SK-N-SH (cell line): ENCODE data around the gene TBCCD1. TPM values are rescaled to one million over a fixed set of nuclear protein-coding genes. Genes with fewer than 3 reads are reported as not detected.
A peak's percentile ranks its signal among the peaks of the same experiment; 100 is the strongest.

Experiments
- CTCF ChIA-PET: fragments of 300-600, 350-600 bp; formaldehyde crosslinking; extraction: SDS; loops from one replicate; lab custom pipeline; 2021; lab: Yijun Ruan, JAX
- POLR2A ChIA-PET: fragments of 350-600 bp; sonication (Branson Sonifier 250); formaldehyde crosslinking; extraction: SDS; loops from one replicate; lab custom pipeline; 2020; ENCODE audit warnings: antibody characterized with exemption, inconsistent platforms; lab: Yijun Ruan, JAX
- DNase-seq: peaks from one replicate; pipeline ENCODE4 v3.0.0; 2012
- H2AFZ ChIP-seq: fragments of 200-600 bp; sonication (generic); 2 replicates; pipeline ENCODE4 v1.8.1; 2016; ENCODE audit warnings: antibody characterized with exemption, mild to moderate bottlenecking, low read depth
- H3F3A ChIP-seq: fragments of 200-600 bp; sonication (generic); replicated peaks from 2 replicates; pipeline ENCODE3; 2016; ENCODE audit warnings: antibody characterized with exemption, mild to moderate bottlenecking; ENCODE audit not compliant: insufficient read depth
- H3K27ac ChIP-seq, 2 experiments: fragments of 200-500 bp in 1 of 2; fragments of 200-600 bp in 1 of 2; sonication (Bioruptor generic) in 1 of 2; sonication (generic), shearing (Covaris generic) in 1 of 2; 2 replicates each; pipeline versions ENCODE4 v1.5.1 to v1.6.1; 2014 to 2016; ENCODE audit warnings: low read depth in 2 of 2, inconsistent platforms in 1 of 2, low read length in 1 of 2, mild to moderate bottlenecking in 1 of 2, mixed read lengths in 1 of 2
- H3K27me3 ChIP-seq: fragments of 200-600 bp; sonication (generic), shearing (Covaris generic); 2 replicates; pipeline ENCODE4 v1.6.1; 2016; ENCODE audit warnings: mixed run types; ENCODE audit not compliant: insufficient read depth
- H3K36me3 ChIP-seq, 2 experiments: fragments of 200-500 bp in 1 of 2; fragments of 200-600 bp in 1 of 2; sonication (Bioruptor generic) in 1 of 2; sonication (generic) in 1 of 2; replicated peaks in 1 of 2; 2 replicates each; pipeline versions ENCODE3 to v1.5.1; 2014 to 2016; ENCODE audit warnings: low read length in 1 of 2, mild to moderate bottlenecking in 1 of 2; ENCODE audit not compliant: insufficient read depth in 2 of 2, control insufficient read depth in 1 of 2
- H3K4me1 ChIP-seq, 2 experiments: fragments of 200-500 bp in 1 of 2; fragments of 200-600 bp in 1 of 2; sonication (Bioruptor generic) in 1 of 2; sonication (generic), shearing (Covaris generic) in 1 of 2; 2 replicates each; pipeline versions ENCODE4 v1.5.1 to v1.6.1; 2014 to 2016; ENCODE audit warnings: low read depth in 1 of 2, low read length in 1 of 2, mixed run types in 1 of 2; ENCODE audit not compliant: insufficient read depth in 2 of 2, control insufficient read depth in 1 of 2
- H3K4me2 ChIP-seq: fragments of 200-600 bp; sonication (generic), shearing (Covaris generic); 2 replicates; pipeline ENCODE4 v1.6.1; 2017; ENCODE audit warnings: mixed run types
- H3K4me3 ChIP-seq, 2 experiments: fragments of 200-500 bp in 1 of 2; fragments of 200-600 bp in 1 of 2; sonication (Bioruptor generic) in 1 of 2; sonication (generic), shearing (Covaris generic) in 1 of 2; 2 replicates each; pipeline versions ENCODE4 v1.5.1 to v1.8.1; 2014 to 2016; ENCODE audit warnings: low read depth in 2 of 2, inconsistent platforms in 1 of 2, low read length in 1 of 2, mild to moderate bottlenecking in 1 of 2, mixed read lengths in 1 of 2, moderate library complexity in 1 of 2
- H3K79me2 ChIP-seq: fragments of 200-600 bp; sonication (generic); 2 replicates; pipeline ENCODE4 v1.8.1; 2017; ENCODE audit warnings: mild to moderate bottlenecking; ENCODE audit not compliant: insufficient read depth
- H3K9ac ChIP-seq: fragments of 200-600 bp; sonication (generic); 2 replicates; pipeline ENCODE4 v1.6.1; 2017; ENCODE audit warnings: mixed run types
- H3K9me2 ChIP-seq: fragments of 200-600 bp; sonication (generic); 2 replicates; pipeline ENCODE4 v1.6.1; 2017; ENCODE audit warnings: mixed run types
- H3K9me3 ChIP-seq: fragments of 200-600 bp; sonication (generic); 2 replicates; pipeline ENCODE4 v1.6.1; 2017; ENCODE audit warnings: mixed run types, mild to moderate bottlenecking, moderate library complexity
- H4K20me1 ChIP-seq: fragments of 200-600 bp; sonication (generic); 2 replicates; pipeline ENCODE4 v1.6.1; 2017; ENCODE audit warnings: mild to moderate bottlenecking, mixed run types; ENCODE audit not compliant: insufficient read depth
- EP300 ChIP-seq, 2 experiments: IDR thresholded peaks; 2 replicates each; pipeline versions ENCODE4 v1.4.0 to v1.6.1; 2012; ENCODE audit warnings: borderline replicate concordance in 1 of 2, low read depth in 1 of 2, low read length in 1 of 2
- EZH2phosphoT487 ChIP-seq: fragments of 200-600 bp; sonication (generic); IDR thresholded peaks from 2 replicates; pipeline ENCODE4 v1.6.1; 2017; ENCODE audit warnings: low read depth, mixed run types, mild to moderate bottlenecking, antibody characterized with exemption, moderate library complexity, borderline replicate concordance
- JUND ChIP-seq: IDR thresholded peaks from 2 replicates; pipeline ENCODE4 v1.4.0; 2012
- RCOR1 ChIP-seq: fragments of 150-350 bp; IDR thresholded peaks from 2 replicates; pipeline ENCODE4 v1.6.1; 2017; ENCODE audit warnings: antibody characterized with exemption, low read length
- RXRA ChIP-seq: IDR thresholded peaks from 2 replicates; pipeline ENCODE4 v1.4.0; 2012; ENCODE audit warnings: low read depth, mild to moderate bottlenecking, borderline replicate concordance
- SMC3 ChIP-seq: IDR thresholded peaks from 2 replicates; pipeline ENCODE4 v1.6.1; 2012; ENCODE audit warnings: low read depth, low read length, improper control_type of control experiment
- TAF1 ChIP-seq: IDR thresholded peaks from 2 replicates; pipeline ENCODE4 v1.6.1; 2012; ENCODE audit warnings: low read depth, mild to moderate bottlenecking, low read length, moderate library complexity, borderline replicate concordance
- TEAD4 ChIP-seq: IDR thresholded peaks from 2 replicates; pipeline ENCODE4 v1.4.0; 2012; ENCODE audit warnings: mild to moderate bottlenecking, borderline replicate concordance; ENCODE audit not compliant: insufficient read depth
- WGBS: methylation state at CpG from one replicate; pipeline ENCODE4 v1.1.6; 2017; ENCODE audit warnings: low lambda C conversion rate; 5-methylcytosine and 5-hydroxymethylcytosine counted together
- polyA plus RNA-seq, 3 experiments: library from polyadenylated mRNA; depleted of rRNA; stranded (reverse); fragments of >200 nt; gene quantifications; 2 replicates each; pipeline ENCODE4 v1.2.3, GENCODE V29; 2012
- TF ChIP-seq, protein P1 (sequence below): fragments of 150-350 bp; IDR thresholded peaks from 2 replicates; pipeline ENCODE4 v1.6.1; 2016; ENCODE audit warnings: mild to moderate bottlenecking, low read depth, low read length
- TF ChIP-seq, protein P2 (sequence below): fragments of 150-350 bp; IDR thresholded peaks from 2 replicates; pipeline ENCODE4 v1.6.1; 2017; ENCODE audit warnings: antibody characterized with exemption, low read length, low read depth, borderline replicate concordance
- TF ChIP-seq, protein P3 (sequence below): IDR thresholded peaks from 2 replicates; pipeline ENCODE4; 2012
- TF ChIP-seq, protein P4 (sequence below): fragments of 200-600 bp; sonication (generic); IDR thresholded peaks from 2 replicates; pipeline ENCODE4 v1.6.1; 2017; ENCODE audit warnings: antibody characterized with exemption, mild to moderate bottlenecking, moderate library complexity
- TF ChIP-seq, protein P5 (sequence below): IDR thresholded peaks from 2 replicates; pipeline ENCODE4 v1.4.0; 2012; ENCODE audit warnings: low read depth
- TF ChIP-seq, protein P6 (sequence below): IDR thresholded peaks from 2 replicates; pipeline ENCODE4 v1.6.1; 2012; ENCODE audit warnings: mild to moderate bottlenecking, low read depth, low read length, moderate library complexity

TBCCD1 gene
- polyA plus RNA-seq, 1 of the 3 experiments (the other 2 are of a cell fraction) = 6.5 TPM

DNA sequence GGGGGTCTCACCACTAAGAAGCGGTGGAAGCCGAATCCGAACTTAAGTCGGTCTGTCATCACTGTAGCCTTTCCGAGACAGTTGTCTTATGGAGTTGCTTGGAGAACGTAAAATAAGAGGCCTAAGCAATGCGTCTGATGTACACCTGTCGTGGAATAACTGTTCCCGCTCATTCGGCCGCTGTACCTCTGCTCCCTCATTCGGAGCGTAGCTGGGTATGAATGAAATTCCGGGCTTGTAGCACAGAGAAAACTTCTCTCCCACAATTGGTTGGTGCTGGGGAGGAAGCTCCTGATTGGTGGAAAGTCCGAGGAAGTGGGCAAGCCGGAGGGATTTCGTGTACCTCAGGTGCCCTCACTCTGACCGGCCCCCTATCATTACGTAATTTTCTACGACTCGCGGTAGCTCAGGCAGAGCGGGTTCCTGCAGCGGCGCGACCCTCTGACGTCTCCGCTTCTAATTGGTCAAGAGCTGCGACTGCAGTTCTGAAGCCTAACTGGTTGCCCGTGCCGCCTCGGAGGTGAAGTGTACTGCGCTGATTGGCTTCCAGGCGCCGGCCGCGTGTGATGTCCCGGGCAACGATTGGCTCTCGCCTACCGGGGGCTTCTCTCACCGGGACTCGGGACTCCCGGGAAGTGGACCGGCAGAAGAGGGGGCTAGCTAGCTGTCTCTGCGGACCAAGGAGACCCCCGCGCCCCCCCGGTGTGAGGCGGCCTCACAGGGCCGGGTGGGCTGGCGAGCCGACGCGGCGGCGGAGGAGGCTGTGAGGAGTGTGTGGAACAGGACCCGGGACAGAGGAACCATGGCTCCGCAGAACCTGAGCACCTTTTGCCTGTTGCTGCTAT is 3.2 kb upstream of the TBCCD1 start, which contains the start of gene DNAJB11 (continued):
- TF ChIP-seq, protein P1, sequence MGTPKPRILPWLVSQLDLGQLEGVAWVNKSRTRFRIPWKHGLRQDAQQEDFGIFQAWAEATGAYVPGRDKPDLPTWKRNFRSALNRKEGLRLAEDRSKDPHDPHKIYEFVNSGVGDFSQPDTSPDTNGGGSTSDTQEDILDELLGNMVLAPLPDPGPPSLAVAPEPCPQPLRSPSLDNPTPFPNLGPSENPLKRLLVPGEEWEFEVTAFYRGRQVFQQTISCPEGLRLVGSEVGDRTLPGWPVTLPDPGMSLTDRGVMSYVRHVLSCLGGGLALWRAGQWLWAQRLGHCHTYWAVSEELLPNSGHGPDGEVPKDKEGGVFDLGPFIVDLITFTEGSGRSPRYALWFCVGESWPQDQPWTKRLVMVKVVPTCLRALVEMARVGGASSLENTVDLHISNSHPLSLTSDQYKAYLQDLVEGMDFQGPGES = peak; percentile 74
- TF ChIP-seq, protein P2, sequence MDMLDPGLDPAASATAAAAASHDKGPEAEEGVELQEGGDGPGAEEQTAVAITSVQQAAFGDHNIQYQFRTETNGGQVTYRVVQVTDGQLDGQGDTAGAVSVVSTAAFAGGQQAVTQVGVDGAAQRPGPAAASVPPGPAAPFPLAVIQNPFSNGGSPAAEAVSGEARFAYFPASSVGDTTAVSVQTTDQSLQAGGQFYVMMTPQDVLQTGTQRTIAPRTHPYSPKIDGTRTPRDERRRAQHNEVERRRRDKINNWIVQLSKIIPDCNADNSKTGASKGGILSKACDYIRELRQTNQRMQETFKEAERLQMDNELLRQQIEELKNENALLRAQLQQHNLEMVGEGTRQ = no peak
- TF ChIP-seq TEAD4 (no peak), SMC3 (no peak)
- TF ChIP-seq, protein P3, sequence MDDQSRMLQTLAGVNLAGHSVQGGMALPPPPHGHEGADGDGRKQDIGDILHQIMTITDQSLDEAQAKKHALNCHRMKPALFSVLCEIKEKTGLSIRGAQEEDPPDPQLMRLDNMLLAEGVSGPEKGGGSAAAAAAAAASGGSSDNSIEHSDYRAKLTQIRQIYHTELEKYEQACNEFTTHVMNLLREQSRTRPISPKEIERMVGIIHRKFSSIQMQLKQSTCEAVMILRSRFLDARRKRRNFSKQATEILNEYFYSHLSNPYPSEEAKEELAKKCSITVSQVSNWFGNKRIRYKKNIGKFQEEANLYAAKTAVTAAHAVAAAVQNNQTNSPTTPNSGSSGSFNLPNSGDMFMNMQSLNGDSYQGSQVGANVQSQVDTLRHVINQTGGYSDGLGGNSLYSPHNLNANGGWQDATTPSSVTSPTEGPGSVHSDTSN = peak; percentile 39; the same call in 1 of the 2 replicates
- TF ChIP-seq, protein P4, sequence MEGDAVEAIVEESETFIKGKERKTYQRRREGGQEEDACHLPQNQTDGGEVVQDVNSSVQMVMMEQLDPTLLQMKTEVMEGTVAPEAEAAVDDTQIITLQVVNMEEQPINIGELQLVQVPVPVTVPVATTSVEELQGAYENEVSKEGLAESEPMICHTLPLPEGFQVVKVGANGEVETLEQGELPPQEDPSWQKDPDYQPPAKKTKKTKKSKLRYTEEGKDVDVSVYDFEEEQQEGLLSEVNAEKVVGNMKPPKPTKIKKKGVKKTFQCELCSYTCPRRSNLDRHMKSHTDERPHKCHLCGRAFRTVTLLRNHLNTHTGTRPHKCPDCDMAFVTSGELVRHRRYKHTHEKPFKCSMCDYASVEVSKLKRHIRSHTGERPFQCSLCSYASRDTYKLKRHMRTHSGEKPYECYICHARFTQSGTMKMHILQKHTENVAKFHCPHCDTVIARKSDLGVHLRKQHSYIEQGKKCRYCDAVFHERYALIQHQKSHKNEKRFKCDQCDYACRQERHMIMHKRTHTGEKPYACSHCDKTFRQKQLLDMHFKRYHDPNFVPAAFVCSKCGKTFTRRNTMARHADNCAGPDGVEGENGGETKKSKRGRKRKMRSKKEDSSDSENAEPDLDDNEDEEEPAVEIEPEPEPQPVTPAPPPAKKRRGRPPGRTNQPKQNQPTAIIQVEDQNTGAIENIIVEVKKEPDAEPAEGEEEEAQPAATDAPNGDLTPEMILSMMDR = no peak

DNA sequence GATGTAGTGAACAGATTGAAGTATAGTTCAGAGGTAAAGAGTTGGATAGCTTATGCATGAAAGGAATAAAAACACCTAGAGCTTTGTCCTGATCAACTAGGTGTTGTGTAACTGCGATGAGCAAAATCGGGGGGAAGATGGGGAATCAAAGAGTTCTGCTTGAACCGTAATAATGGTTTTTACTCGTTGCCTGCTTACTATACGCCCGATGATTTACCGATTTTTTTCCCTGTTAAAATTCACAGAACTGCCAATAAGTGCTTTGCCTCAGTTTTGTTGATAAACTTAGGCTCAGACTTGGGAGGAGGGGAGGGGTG is 2.6 kb upstream of the TBCCD1 start:
- peak overlapping the region in 1 of 2 experiments; percentile 50; a peak in 3 of 4 replicates for H3K27ac ChIP-seq
- H3K79me2 ChIP-seq = peaks cover 49% of the 10 kb centered on the region
- POLR2A ChIA-PET = interaction anchor here (0.8 to 1.4 kb wide), 5 partner anchors 17 to 632 kb away, joined by 3 to 17 read pairs (median 4); partner anchors contain the start of genes EIF4A2 and TRA2B

More for the DNA sequence above, 2.6 kb upstream of the TBCCD1 start:
- Histone ChIP-seq H3K9ac (peak overlapping the region; percentile 70), H3K4me3 (peak overlapping the region; percentile 86 to 96), H3K9me3 (no peaks in the 10 kb centered on the region), H3K36me3 (peaks cover 19 to 25% of the 10 kb centered on the region in 2 experiments), H3K27me3 (no peaks in the 10 kb centered on the region), H3K4me2 (peak overlapping the region; percentile 97), H3K9me2 (no peaks in the 10 kb centered on the region), H3K4me1 (peaks cover 16 to 17% of the 10 kb centered on the region in 2 experiments), H2AFZ (peak overlapping the region; percentile 94), H4K20me1 (no peaks in the 10 kb centered on the region), H3F3A (peaks cover 2% of the 10 kb centered on the region)
- WGBS = 0% methylated on average over 7 of the region's 7 CpGs
- CTCF ChIA-PET = interaction anchor here (1.1 to 2.6 kb wide), 3 partner anchors 29 to 252 kb away, joined by 3 to 7 read pairs (median 3); no protein-coding TSS in a partner anchor
- TF ChIP-seq SMC3 (no peak), TAF1 (no peak), JUND (no peak), RCOR1 (no peak), EP300 (IDR thresholded peaks at IDR 0.05; ENCODE audit: borderline replicate concordance in 1 of 2, low read depth in 1 of 2, low read length in 1 of 2) (no peak), TEAD4 (no peak), RXRA (no peak), EZH2phosphoT487 (no peak)
- TF ChIP-seq, protein P5, sequence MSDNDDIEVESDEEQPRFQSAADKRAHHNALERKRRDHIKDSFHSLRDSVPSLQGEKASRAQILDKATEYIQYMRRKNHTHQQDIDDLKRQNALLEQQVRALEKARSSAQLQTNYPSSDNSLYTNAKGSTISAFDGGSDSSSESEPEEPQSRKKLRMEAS = no peak
- TF ChIP-seq, protein P6, sequence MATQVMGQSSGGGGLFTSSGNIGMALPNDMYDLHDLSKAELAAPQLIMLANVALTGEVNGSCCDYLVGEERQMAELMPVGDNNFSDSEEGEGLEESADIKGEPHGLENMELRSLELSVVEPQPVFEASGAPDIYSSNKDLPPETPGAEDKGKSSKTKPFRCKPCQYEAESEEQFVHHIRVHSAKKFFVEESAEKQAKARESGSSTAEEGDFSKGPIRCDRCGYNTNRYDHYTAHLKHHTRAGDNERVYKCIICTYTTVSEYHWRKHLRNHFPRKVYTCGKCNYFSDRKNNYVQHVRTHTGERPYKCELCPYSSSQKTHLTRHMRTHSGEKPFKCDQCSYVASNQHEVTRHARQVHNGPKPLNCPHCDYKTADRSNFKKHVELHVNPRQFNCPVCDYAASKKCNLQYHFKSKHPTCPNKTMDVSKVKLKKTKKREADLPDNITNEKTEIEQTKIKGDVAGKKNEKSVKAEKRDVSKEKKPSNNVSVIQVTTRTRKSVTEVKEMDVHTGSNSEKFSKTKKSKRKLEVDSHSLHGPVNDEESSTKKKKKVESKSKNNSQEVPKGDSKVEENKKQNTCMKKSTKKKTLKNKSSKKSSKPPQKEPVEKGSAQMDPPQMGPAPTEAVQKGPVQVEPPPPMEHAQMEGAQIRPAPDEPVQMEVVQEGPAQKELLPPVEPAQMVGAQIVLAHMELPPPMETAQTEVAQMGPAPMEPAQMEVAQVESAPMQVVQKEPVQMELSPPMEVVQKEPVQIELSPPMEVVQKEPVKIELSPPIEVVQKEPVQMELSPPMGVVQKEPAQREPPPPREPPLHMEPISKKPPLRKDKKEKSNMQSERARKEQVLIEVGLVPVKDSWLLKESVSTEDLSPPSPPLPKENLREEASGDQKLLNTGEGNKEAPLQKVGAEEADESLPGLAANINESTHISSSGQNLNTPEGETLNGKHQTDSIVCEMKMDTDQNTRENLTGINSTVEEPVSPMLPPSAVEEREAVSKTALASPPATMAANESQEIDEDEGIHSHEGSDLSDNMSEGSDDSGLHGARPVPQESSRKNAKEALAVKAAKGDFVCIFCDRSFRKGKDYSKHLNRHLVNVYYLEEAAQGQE = no peak
- TF ChIP-seq, protein P3 = no peak
- TF ChIP-seq, protein P2 = no peak
- no peak for DNase-seq
